Naive B cell (primary cell): ENCODE data around the gene NSFL1C. TPM values are rescaled to one million over a fixed set of nuclear protein-coding genes. Genes with fewer than 3 reads are reported as not detected.

ENCODE experiments used
- ATAC-seq, 2 donors: fragments of 150-1000 bp; cut with Tn5 transposase; 2 replicates each; pipeline ENCODE4 v1.10.0; 2021; ENCODE audit warnings: low read depth in 2 of 2, mild to moderate bottlenecking in 2 of 2, moderate library complexity in 2 of 2
- DNase-seq: peaks from one replicate; pipeline ENCODE4 v3.0.0; 2022
- H3K27ac Mint-ChIP-seq, 6 donors: one replicate each; pipeline ENCODE4 v1.8.0; 2020 to 2022; ENCODE audit warnings: mild to moderate bottlenecking in 6 of 6, mixed read lengths in 6 of 6, moderate library complexity in 5 of 6, inconsistent platforms in 2 of 6
- H3K27me3 Mint-ChIP-seq, 3 donors: one replicate each; pipeline ENCODE4 v1.8.0; 2021 to 2022; ENCODE audit warnings: mixed read lengths in 3 of 3, mild to moderate bottlenecking in 1 of 3
- H3K36me3 Mint-ChIP-seq, 2 donors: one replicate each; pipeline ENCODE4 v1.8.0; 2020 to 2022; ENCODE audit warnings: mixed read lengths in 2 of 2, inconsistent platforms in 1 of 2, mild to moderate bottlenecking in 1 of 2
- H3K4me1 Mint-ChIP-seq, 3 donors: one replicate each; pipeline ENCODE4 v1.8.0; 2020 to 2022; ENCODE audit warnings: mixed read lengths in 3 of 3, inconsistent platforms in 1 of 3, mild to moderate bottlenecking in 1 of 3, moderate library complexity in 1 of 3
- H3K4me3 Mint-ChIP-seq, 8 donors: one replicate each; pipeline ENCODE4 v1.8.0; 2020 to 2022; ENCODE audit warnings: mild to moderate bottlenecking in 8 of 8, mixed read lengths in 8 of 8, moderate library complexity in 8 of 8, inconsistent platforms in 2 of 8
- H3K9me3 Mint-ChIP-seq, 7 donors: one replicate each; pipeline ENCODE4 v1.8.0; 2020 to 2022; ENCODE audit warnings: mixed read lengths in 7 of 7, mild to moderate bottlenecking in 5 of 7, inconsistent platforms in 2 of 7, moderate library complexity in 1 of 7
- polyA plus RNA-seq, 6 donors: library from polyadenylated mRNA; unstranded; fragments of 300-500 nt; fragmentation: Illumina TruSeq; gene quantifications; one replicate each; pipeline ENCODE4 v1.2.3, GENCODE V29; 2021; ENCODE audit warnings: low read depth in 6 of 6

NSFL1C gene
- polyA plus RNA-seq, 6 donors from 2014 or later: 108 to 134 (median 123) TPM

DNA sequence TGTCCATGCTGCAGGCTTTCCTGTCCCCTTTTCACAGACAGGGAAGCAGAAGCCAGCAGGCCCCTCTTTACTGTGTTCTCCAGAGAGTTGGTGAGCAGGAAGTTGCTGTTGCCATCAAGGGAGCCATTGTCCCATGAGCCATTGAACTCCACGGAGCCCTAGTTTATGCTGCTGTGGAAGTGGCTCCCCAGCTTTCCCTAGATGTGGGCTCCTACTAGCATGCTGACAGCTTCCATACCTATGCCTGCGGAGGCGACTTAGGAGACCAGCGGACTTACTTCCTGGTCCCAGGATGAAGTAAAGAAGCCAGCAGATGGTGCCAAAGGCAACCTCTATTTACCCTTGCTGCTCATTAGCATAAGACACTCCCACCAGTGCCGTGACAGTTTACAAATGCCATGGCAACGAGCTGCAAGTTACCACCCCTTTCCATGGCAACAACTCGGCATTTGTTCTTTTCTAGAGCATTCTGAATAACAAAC is 43.0 kb downstream of the NSFL1C start:
- Mint-ChIP-seq H3K4me1 (no peaks in the 10 kb centered on the region), H3K27ac (no peak overlapping the region), H3K27me3 (peaks cover 0 to 13% (median 9%) of the 10 kb centered on the region in 3 donors), H3K9me3 (peaks cover 5 to 37% (median 23%) of the 10 kb centered on the region in 7 donors), H3K36me3 (peaks cover 3 to 7% of the 10 kb centered on the region in 2 donors), H3K4me3 (no peak overlapping the region)
- ATAC-seq: no peak
- no peak for DNase-seq

DNA sequence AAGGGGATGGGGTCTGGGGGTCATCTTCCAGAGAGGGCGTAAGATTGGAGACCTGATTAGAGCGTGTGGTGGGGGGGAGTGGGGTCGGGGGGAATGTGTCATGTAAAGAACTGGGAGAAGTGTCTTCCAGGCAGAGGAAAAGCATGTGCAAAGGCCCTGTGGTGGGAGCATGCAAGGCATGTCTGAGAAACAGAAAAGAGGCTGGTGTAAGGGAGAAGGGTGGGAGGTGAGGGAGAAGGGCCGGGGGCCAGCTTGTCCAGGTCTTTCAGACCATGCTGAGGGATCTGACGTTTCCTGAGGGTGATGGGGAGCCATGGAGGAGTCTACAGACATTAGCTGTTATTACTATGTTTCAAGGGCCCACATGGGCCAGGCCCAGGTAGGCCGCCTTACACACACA is 43.4 kb downstream of the NSFL1C start:
- Mint-ChIP-seq H3K4me1 (no peaks in the 10 kb centered on the region), H3K9me3 (peaks cover 5 to 42% (median 23%) of the 10 kb centered on the region in 7 donors), H3K36me3 (peaks cover 3 to 8% of the 10 kb centered on the region in 2 donors), H3K4me3 (no peak overlapping the region), H3K27me3 (peaks cover 0 to 14% (median 9%) of the 10 kb centered on the region in 3 donors), H3K27ac (peak overlapping the region in 1 of 6 donors; percentile 7)
- DNase-seq: no peak
- ATAC-seq: no peak

DNA sequence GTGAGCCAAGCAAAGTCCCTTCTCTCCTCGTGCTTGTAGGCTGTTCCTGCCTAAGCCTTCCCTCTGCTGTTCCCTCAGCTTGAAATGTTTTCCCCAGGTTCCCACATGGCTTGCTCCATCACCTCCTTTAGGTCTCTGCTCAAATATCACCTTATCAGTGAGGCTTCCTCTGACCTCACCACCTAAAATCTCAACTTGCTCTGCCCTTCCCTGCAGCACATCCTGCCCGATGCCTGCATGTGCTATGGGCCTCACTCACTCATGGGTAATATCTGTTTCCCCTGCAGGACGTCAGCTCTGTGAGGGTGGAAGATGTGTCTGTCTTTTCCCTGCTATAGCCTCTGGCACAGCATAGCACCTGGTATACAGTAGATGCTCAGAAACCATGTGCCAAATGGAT is 43.9 kb downstream of the NSFL1C start:
- no peak for DNase-seq
- ATAC-seq: no peak

DNA sequence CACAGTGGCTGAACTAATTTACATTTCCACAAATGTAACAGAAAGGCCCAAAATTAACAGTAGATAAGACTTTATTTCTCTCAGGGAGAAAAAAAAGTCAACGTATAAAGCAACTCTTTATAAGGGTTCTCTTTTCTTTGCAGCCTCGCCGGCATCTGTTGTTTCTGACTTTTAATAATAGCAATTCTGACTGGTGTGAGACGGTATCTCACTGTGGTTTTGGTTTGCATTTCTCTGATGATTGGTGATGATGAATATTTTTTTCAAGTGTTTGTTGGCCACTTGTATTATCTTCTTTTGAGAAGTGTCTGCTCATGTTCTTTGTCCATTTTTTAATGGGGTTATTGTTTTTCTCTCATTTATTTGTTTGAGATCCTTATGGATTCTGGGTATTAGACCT is 46.6 kb downstream of the NSFL1C start:
- ATAC-seq (no peak), DNase-seq (no peak)
- Mint-ChIP-seq H3K27me3 (peaks cover 0 to 29% (median 25%) of the 10 kb centered on the region in 3 donors), H3K4me1 (no peaks in the 10 kb centered on the region), H3K27ac (no peak overlapping the region), H3K4me3 (no peak overlapping the region), H3K36me3 (peaks cover 3 to 8% of the 10 kb centered on the region in 2 donors), H3K9me3 (peaks cover 5 to 42% (median 23%) of the 10 kb centered on the region in 7 donors)

More for the DNA sequence above, 43.9 kb downstream of the NSFL1C start:
- H3K4me1 Mint-ChIP-seq: no peaks in the 10 kb centered on the region
- no peak overlapping the region for H3K4me3 Mint-ChIP-seq
- peaks cover 0 to 18% (median 9%) of the 10 kb centered on the region in 3 donors for H3K27me3 Mint-ChIP-seq
- H3K36me3 Mint-ChIP-seq: peaks cover 3 to 8% of the 10 kb centered on the region in 2 donors
- peaks cover 5 to 42% (median 23%) of the 10 kb centered on the region in 7 donors for H3K9me3 Mint-ChIP-seq
- no peak overlapping the region for H3K27ac Mint-ChIP-seq

DNA sequence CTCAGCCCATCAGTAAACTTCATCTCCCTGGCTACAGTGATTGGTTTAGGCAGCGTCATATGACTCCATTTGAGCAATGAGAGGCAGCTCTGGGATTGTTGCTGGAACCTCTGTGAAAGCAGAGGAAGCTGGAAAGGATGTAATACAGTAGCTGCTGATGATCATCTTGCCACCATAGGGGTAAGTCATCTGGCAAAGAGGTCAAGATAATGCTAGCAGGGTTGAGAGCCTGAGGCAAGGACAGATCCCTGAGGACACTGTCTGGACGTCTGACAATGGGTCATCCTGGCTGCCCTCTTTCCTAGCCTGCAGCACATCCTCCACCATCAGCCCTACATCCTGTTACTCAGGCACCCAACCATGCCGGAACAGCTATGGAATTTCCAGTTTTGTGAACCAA is 48.3 kb downstream of the NSFL1C start:
- peaks cover 0 to 29% (median 25%) of the 10 kb centered on the region in 3 donors for H3K27me3 Mint-ChIP-seq
- no peak overlapping the region for H3K4me3 Mint-ChIP-seq
- ATAC-seq (no peak), DNase-seq (no peak)
- H3K4me1 Mint-ChIP-seq: no peaks in the 10 kb centered on the region
- peaks cover 5 to 42% (median 23%) of the 10 kb centered on the region in 7 donors for H3K9me3 Mint-ChIP-seq
- H3K36me3 Mint-ChIP-seq: peaks cover 3 to 8% of the 10 kb centered on the region in 2 donors
- H3K27ac Mint-ChIP-seq: no peak overlapping the region

DNA sequence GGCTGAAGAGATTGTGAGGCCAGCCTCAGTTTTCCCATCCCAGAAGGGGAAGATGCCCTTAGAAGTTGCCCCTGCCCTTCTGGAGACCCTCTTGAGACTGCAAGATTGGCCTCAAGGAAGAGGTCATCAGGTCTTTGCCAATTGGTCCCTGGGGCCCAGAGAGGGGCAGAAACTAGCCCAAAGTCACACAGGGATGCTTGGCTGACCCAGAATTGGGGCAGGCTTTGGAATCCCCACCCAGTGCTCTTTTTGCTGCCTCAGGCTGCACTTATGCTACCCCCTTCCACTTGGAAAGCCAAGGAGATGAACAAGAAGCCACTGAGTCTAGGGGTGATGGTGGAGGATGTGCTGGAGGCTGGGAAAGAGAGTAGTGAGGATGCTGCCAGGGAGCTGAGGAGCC is 48.9 kb downstream of the NSFL1C start:
- H3K36me3 Mint-ChIP-seq: peaks cover 3 to 8% of the 10 kb centered on the region in 2 donors
- DNase-seq (no peak), ATAC-seq (no peak)
- H3K9me3 Mint-ChIP-seq: peaks cover 5 to 42% (median 23%) of the 10 kb centered on the region in 7 donors
- peaks cover 0 to 29% (median 25%) of the 10 kb centered on the region in 3 donors for H3K27me3 Mint-ChIP-seq
- no peak overlapping the region for H3K4me3 Mint-ChIP-seq
- no peaks in the 10 kb centered on the region for H3K4me1 Mint-ChIP-seq
- no peak overlapping the region for H3K27ac Mint-ChIP-seq

DNA sequence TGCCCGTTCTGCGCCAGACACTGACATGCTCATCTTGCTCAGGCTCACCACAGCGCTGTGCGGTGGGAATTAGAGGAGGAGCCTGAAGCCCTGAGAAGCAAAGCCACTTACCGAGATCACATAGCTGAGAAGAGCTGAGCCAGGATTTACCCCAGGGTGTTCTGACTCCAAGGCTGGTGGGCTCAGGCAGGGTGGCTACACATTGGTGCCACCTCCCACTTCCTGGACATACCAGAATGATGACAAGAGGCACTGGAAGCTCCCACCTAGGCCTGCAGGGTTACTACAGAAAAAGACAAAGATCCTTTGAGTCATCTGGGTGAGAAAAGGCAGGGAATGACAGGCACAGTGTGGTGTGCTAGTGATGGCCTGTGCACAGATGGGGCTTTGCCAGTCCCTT is 49.4 kb downstream of the NSFL1C start:
- Mint-ChIP-seq H3K27ac (no peak overlapping the region), H3K4me3 (no peak overlapping the region), H3K4me1 (no peaks in the 10 kb centered on the region), H3K9me3 (peaks cover 5 to 41% (median 22%) of the 10 kb centered on the region in 7 donors), H3K27me3 (peaks cover 0 to 25% (median 23%) of the 10 kb centered on the region in 3 donors), H3K36me3 (peaks cover 3 to 8% of the 10 kb centered on the region in 2 donors)
- DNase-seq (no peak), ATAC-seq (no peak)

DNA sequence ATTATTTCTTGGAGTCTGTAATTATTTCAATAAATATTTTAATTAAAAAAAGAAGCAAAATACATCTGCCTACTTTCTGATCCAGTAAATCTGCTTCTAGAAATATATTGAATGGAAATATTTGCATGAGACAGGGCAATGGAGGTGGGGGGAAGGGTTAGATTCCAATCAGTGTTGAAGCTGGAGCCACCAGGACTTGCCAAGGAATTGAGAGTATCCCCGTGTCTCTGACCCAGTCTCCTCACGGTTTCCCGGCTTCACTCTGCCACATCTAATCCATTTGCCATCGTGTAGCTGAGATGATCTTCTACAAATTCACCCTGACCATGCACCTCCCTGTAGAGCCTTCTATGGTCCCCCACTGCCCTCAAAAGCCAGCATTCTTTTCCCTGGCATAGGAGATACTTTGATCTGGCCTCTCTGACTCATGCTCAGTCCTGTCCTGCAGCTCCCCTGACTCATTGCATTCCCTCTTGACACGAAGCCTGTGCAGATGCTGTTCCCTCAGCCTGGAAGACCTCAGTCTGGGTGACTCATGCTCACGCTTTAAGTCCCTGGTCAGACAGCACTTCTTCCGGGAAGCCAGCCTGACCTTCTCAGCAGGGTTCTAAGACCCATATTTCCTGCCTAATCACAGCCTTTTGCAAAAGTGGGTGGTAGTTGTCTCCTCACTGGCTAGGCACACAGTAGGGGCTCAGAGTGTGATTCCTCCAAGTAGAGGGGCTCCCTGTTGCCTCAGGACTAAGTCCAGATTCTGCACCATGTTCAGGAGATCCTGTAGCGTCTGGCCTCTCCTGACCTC is 50.8 kb downstream of the NSFL1C start:
- H3K4me1 Mint-ChIP-seq: no peaks in the 10 kb centered on the region
- peaks cover 5 to 27% (median 18%) of the 10 kb centered on the region in 7 donors for H3K9me3 Mint-ChIP-seq
- peaks cover 0 to 8% of the 10 kb centered on the region in 2 donors for H3K36me3 Mint-ChIP-seq
- H3K4me3 Mint-ChIP-seq: no peak overlapping the region
- H3K27ac Mint-ChIP-seq: peak overlapping the region in 1 of 6 donors; percentile 28
- DNase-seq: no peak
- H3K27me3 Mint-ChIP-seq: peaks cover 0 to 20% (median 17%) of the 10 kb centered on the region in 3 donors
- no peak for ATAC-seq

DNA sequence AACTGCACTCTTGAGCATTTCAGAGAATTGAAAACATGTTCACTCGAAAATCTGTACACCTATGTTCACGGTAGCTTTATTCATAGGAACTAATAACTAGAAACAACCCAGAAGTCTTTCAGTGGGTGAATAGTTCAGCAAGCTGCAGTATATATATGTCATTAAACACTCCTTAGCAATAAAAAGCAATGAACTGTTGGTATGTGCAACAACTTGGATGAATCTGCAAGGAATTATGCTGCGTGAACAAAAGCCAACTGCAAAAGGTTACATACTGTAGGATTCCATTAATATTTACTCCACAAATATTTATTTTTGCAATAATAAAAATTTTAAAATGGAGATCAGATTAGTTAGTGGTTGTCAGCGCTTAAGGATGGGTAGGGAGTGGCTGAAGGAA is 51.7 kb downstream of the NSFL1C start:
- peaks cover 0 to 20% (median 17%) of the 10 kb centered on the region in 3 donors for H3K27me3 Mint-ChIP-seq
- no peak for ATAC-seq
- H3K9me3 Mint-ChIP-seq: peaks cover 3 to 18% (median 10%) of the 10 kb centered on the region in 7 donors
- H3K4me1 Mint-ChIP-seq: no peaks in the 10 kb centered on the region
- H3K27ac Mint-ChIP-seq: no peak overlapping the region
- no peak overlapping the region for H3K4me3 Mint-ChIP-seq
- H3K36me3 Mint-ChIP-seq: peaks cover 0 to 8% of the 10 kb centered on the region in 2 donors
- no peak for DNase-seq

DNA sequence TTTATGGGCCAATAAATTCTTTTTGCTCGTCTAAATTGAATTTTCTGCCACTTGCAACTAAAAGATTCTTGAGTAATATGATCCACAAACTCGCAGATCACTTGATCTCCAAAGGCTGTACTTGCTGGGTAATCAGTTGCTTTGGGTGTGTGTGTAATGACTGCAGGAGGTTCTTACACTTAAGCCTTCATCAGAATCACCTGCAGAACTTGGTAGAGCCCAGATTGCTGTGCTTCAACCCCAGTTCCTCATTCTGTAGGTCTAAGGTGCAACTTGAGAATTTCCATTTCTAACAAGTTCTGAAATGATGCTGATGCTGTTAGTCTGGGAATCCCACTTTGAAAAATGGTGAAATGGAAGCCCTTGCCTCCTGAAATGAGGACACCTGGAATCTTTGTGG is 60.8 kb downstream of the NSFL1C start:
- DNase-seq: no peak
- H3K36me3 Mint-ChIP-seq: peaks cover 4 to 17% of the 10 kb centered on the region in 2 donors
- ATAC-seq: no peak
- peaks cover 17 to 27% (median 24%) of the 10 kb centered on the region in 3 donors for H3K27me3 Mint-ChIP-seq
- H3K4me3 Mint-ChIP-seq: no peak overlapping the region
- no peak overlapping the region for H3K27ac Mint-ChIP-seq
- peaks cover 0 to 5% (median 4%) of the 10 kb centered on the region in 3 donors for H3K4me1 Mint-ChIP-seq
- H3K9me3 Mint-ChIP-seq: peaks cover 0 to 4% (median 0%) of the 10 kb centered on the region in 7 donors

DNA sequence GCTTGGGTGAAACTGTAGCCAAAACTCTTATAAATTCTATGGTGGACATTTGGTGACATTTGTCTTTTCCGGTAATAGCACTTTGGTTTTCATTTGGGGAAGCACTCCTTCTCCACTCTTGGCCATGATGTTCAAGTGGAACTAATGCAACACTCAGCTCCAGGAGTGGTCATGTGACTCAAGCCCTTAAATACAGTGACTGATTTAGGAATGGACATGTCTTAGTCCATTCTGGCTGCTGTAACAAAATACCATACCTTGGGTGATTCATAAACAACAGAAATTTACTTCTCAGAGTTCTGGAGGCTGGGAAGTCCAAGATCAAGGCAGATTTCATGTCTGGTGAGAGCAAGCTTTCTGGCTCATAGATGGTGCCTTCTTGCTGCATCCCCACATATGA is 63.0 kb downstream of the NSFL1C start:
- peaks cover 5 to 12% (median 5%) of the 10 kb centered on the region in 3 donors for H3K4me1 Mint-ChIP-seq
- no peak overlapping the region for H3K4me3 Mint-ChIP-seq
- no peak overlapping the region for H3K27ac Mint-ChIP-seq
- DNase-seq (no peak), ATAC-seq (no peak)
- peaks cover 17 to 27% (median 24%) of the 10 kb centered on the region in 3 donors for H3K27me3 Mint-ChIP-seq
- H3K9me3 Mint-ChIP-seq: peaks cover 0 to 4% (median 0%) of the 10 kb centered on the region in 7 donors
- peaks cover 4 to 17% of the 10 kb centered on the region in 2 donors for H3K36me3 Mint-ChIP-seq

DNA sequence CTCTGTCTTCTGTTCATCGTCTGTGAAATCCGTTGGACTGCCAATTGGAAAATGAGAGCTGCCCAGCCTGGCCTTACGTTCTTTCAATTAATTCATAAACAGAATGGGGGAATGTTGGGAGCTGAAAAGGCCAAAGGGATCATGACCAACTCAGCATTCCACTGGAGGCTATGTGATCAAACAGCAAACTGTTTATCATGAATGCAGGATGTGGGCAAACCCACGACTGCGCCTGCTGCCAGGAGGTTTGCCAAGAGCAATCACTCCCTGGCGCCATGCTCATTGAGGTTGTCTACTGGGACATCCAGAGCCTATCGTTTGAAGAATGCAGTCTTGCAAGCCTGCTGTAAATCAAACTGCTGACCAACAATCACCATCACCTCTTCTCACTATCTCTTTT is 64.5 kb downstream of the NSFL1C start:
- no peak overlapping the region for H3K4me3 Mint-ChIP-seq
- H3K4me1 Mint-ChIP-seq: peaks cover 5 to 22% (median 7%) of the 10 kb centered on the region in 3 donors
- no peak for DNase-seq
- peaks cover 11 to 25% (median 18%) of the 10 kb centered on the region in 3 donors for H3K27me3 Mint-ChIP-seq
- no peak for ATAC-seq
- peaks cover 4 to 15% of the 10 kb centered on the region in 2 donors for H3K36me3 Mint-ChIP-seq
- H3K27ac Mint-ChIP-seq: no peak overlapping the region
- H3K9me3 Mint-ChIP-seq: peaks cover 0 to 2% (median 0%) of the 10 kb centered on the region in 7 donors

DNA sequence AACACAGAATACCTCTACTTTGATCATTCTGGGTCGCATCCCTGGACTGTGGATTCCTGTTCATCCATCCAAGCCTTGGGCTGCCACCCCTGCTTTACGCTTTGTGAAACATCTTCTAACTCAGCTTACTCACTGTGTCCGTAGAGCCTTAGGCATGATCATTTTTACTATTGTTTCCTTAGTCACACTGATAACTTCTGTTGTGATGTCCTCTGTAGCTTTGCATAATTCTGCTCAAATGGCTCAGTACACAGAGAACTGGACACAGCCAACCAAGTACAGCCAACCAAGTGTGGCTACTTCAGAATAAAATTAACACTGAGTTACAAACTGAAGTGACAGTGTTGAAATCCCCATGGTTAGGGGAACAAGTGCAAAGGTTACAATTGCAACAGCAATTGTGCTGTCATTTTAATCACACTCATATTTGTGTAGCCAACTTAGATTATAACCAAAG is 65.2 kb downstream of the NSFL1C start:
- H3K27me3 Mint-ChIP-seq: peaks cover 11 to 18% (median 14%) of the 10 kb centered on the region in 3 donors
- H3K27ac Mint-ChIP-seq: no peak overlapping the region
- no peak for ATAC-seq

More for the DNA sequence above, 65.2 kb downstream of the NSFL1C start:
- Mint-ChIP-seq H3K36me3 (peaks cover 4 to 9% of the 10 kb centered on the region in 2 donors), H3K4me3 (no peak overlapping the region), H3K9me3 (peaks cover 0 to 2% (median 0%) of the 10 kb centered on the region in 7 donors), H3K4me1 (peaks cover 5 to 29% (median 11%) of the 10 kb centered on the region in 3 donors)
- DNase-seq: no peak
